Skeletal muscle tissue (tissue), 4 donors: Measurements from ENCODE around the gene DAPK1. TPM values are rescaled to one million over a fixed set of nuclear protein-coding genes. Genes with fewer than 3 reads are reported as not detected.
A peak's percentile ranks its signal among the peaks of the same experiment; 100 is the strongest.

Experiments used
- H3K27ac ChIP-seq: one replicate; pipeline ENCODE4 v1.7.0; 2013; ENCODE audit warnings: mild to moderate bottlenecking, low read depth, low read length, inconsistent platforms
- H3K27me3 ChIP-seq, 3 donors: one replicate each; pipeline ENCODE4 v1.7.0; 2013; ENCODE audit warnings: low read length in 3 of 3; ENCODE audit not compliant: control insufficient read depth in 3 of 3, insufficient read depth in 3 of 3
- H3K36me3 ChIP-seq, 3 donors: one replicate each; pipeline ENCODE4 v1.7.0; 2013; ENCODE audit warnings: low read length in 3 of 3; ENCODE audit not compliant: control insufficient read depth in 3 of 3, insufficient read depth in 3 of 3
- H3K4me1 ChIP-seq, 3 donors: one replicate each; pipeline ENCODE4 v1.7.0; 2013; ENCODE audit warnings: low read length in 3 of 3, mild to moderate bottlenecking in 3 of 3; ENCODE audit not compliant: control insufficient read depth in 3 of 3, insufficient read depth in 3 of 3
- H3K4me3 ChIP-seq, 3 donors: one replicate each; pipeline ENCODE4 v1.7.0; 2013; ENCODE audit warnings: low read length in 3 of 3
- H3K9ac ChIP-seq, 3 donors: one replicate each; pipeline ENCODE4 v1.7.0; 2013; ENCODE audit warnings: low read length in 3 of 3, mild to moderate bottlenecking in 3 of 3, moderate library complexity in 2 of 3, low read depth in 1 of 3
- H3K9me3 ChIP-seq, 3 donors: one replicate each; pipeline ENCODE4 v1.7.0; 2013; ENCODE audit warnings: low read length in 3 of 3; ENCODE audit not compliant: control insufficient read depth in 3 of 3
- total RNA-seq: library from RNA; depleted of rRNA; stranded (reverse); fragments of >200 nt; gene quantifications from one replicate; pipeline ENCODE4 v1.2.3, GENCODE V29; 2014
- donor health status: Osteomylitis.

Gene DAPK1
- 18.8 TPM for total RNA-seq

GRCh38 chr9:87497604-87498045, at the start of gene DAPK1:
Gene DAPK1, plus strand, starts transcription at chr9:87497867. Its CDS starts 1,211 bp downstream, at chr9:87499078.
- Histone ChIP-seq H3K27ac (peak within 1 kb of the TSS; percentile 72), H3K4me1 (peaks cover 9 to 13% (median 10%) of the 10 kb centered on the region in 3 donors), H3K4me3 (peak within 1 kb of the TSS; percentile 71 to 78 (median 77)), H3K36me3 (no peaks in the 10 kb centered on the region), H3K27me3 (peaks cover 0 to 3% (median 0%) of the 10 kb centered on the region in 3 donors), H3K9ac (peak within 1 kb of the TSS; percentile 72 to 83 (median 80)), H3K9me3 (no peaks in the 10 kb centered on the region)

GRCh38 chr9:87451149-87451548, 46.5 kb upstream of the DAPK1 start:
- Histone ChIP-seq H3K4me3 (no peak overlapping the region), H3K27me3 (no peaks in the 10 kb centered on the region), H3K9me3 (no peaks in the 10 kb centered on the region), H3K4me1 (peaks cover 0 to 5% (median 0%) of the 10 kb centered on the region in 3 donors), H3K36me3 (no peaks in the 10 kb centered on the region), H3K9ac (no peak overlapping the region), H3K27ac (no peak overlapping the region)

DNA sequence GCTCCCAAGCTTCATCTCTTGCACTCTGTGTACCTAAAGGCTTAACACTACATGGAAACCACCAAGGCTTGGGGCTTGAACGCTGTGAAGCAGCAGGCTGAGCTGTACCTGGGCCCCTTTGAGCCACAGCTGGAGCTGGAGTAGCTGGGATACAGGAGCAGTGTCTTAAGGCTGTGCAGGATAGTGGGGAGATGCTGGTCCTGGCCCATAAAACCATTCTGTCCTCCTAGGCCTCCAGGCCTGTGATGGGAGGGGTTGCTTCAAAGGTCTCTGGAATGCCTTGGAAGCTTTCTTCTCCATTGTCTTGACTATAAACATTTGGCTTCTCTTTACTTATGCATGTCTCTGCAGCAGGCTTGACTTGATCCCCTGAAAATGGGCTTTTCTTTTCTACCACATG, 42.3 kb upstream of the DAPK1 start:
- H3K36me3 ChIP-seq = no peaks in the 10 kb centered on the region
- H3K27ac ChIP-seq = no peak overlapping the region
- H3K9ac ChIP-seq = no peak overlapping the region
- no peaks in the 10 kb centered on the region for H3K9me3 ChIP-seq
- H3K4me1 ChIP-seq = no peaks in the 10 kb centered on the region
- no peaks in the 10 kb centered on the region for H3K27me3 ChIP-seq
- H3K4me3 ChIP-seq = no peak overlapping the region

- H3K27ac ChIP-seq = no peak overlapping the region
- H3K4me1 ChIP-seq = no peaks in the 10 kb centered on the region
- no peak overlapping the region for H3K9ac ChIP-seq
- no peaks in the 10 kb centered on the region for H3K36me3 ChIP-seq
- no peak overlapping the region for H3K4me3 ChIP-seq
- no peaks in the 10 kb centered on the region for H3K27me3 ChIP-seq
- no peaks in the 10 kb centered on the region for H3K9me3 ChIP-seq
These were observed 36.4 kb upstream of the DAPK1 start for GRCh38 chr9:87461256-87461655.

- Histone ChIP-seq H3K9me3 (no peaks in the 10 kb centered on the region), H3K9ac (no peak overlapping the region), H3K27ac (peak overlapping the region; percentile 25), H3K36me3 (no peaks in the 10 kb centered on the region), H3K4me3 (no peak overlapping the region), H3K4me1 (no peaks in the 10 kb centered on the region), H3K27me3 (no peaks in the 10 kb centered on the region)
These were observed 33.3 kb upstream of the DAPK1 start for GRCh38 chr9:87464110-87464991.

- H3K9me3 ChIP-seq = no peaks in the 10 kb centered on the region
- H3K4me1 ChIP-seq = no peaks in the 10 kb centered on the region
- H3K36me3 ChIP-seq = no peaks in the 10 kb centered on the region
- no peaks in the 10 kb centered on the region for H3K27me3 ChIP-seq
- H3K27ac ChIP-seq = peak overlapping the region; percentile 12
- H3K9ac ChIP-seq = no peak overlapping the region
- H3K4me3 ChIP-seq = no peak overlapping the region
These were observed 32.7 kb upstream of the DAPK1 start for GRCh38 chr9:87464992-87465378.

DNA sequence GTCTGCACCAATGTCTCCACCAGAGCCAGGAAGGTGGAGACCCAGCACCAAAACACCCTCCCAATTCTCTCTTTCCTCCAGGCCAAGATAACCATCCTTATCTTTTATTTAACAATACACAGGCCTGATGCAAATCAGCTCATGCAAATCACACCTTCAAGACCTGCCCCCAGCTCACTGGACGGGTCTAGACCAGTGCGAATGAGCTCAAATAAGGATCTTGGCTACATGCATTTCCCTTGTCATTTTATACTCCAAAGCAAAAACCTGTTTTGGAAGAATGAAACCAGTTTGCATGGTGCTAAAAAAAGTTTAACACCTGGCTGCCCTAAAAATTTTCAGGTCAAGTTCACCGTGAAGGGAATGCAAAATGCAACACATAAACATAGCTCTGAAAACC, 31.9 kb upstream of the DAPK1 start:
- Histone ChIP-seq H3K27me3 (no peaks in the 10 kb centered on the region), H3K36me3 (no peaks in the 10 kb centered on the region), H3K9ac (no peak overlapping the region), H3K27ac (no peak overlapping the region), H3K4me3 (no peak overlapping the region), H3K9me3 (no peaks in the 10 kb centered on the region), H3K4me1 (no peaks in the 10 kb centered on the region)

- Histone ChIP-seq H3K9me3 (no peaks in the 10 kb centered on the region), H3K9ac (no peak overlapping the region), H3K27me3 (no peaks in the 10 kb centered on the region), H3K36me3 (no peaks in the 10 kb centered on the region), H3K27ac (no peak overlapping the region), H3K4me3 (no peak overlapping the region), H3K4me1 (no peaks in the 10 kb centered on the region)
These were observed 30.5 kb upstream of the DAPK1 start for GRCh38 chr9:87467187-87467586.

GRCh38 chr9:87469793-87470465, 27.7 kb upstream of the DAPK1 start:
- Histone ChIP-seq H3K4me1 (no peaks in the 10 kb centered on the region), H3K27me3 (no peaks in the 10 kb centered on the region), H3K27ac (no peak overlapping the region), H3K9me3 (no peaks in the 10 kb centered on the region), H3K9ac (no peak overlapping the region), H3K36me3 (no peaks in the 10 kb centered on the region), H3K4me3 (no peak overlapping the region)

DNA sequence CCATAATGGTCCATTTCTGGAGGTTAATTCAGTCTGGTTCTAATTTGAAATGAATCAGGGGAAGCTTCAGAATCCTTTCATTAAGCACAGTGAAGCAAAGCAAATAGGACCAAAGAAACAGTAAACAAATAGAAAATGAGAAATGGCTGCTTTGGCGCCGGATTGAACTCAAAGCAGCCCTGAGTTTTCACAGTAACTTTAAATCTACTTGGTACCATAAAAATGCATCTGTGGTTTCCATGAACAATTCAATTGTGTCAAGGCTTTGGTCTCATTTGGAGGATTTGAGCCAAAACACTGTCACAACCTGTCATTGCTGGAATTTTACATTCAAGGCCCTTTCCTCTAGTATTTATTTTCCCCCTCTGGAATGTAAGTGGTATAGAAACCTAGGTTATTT, 25.9 kb upstream of the DAPK1 start:
- Histone ChIP-seq H3K27ac (no peak overlapping the region), H3K4me1 (no peaks in the 10 kb centered on the region), H3K9me3 (no peaks in the 10 kb centered on the region), H3K27me3 (no peaks in the 10 kb centered on the region), H3K36me3 (no peaks in the 10 kb centered on the region), H3K4me3 (no peak overlapping the region), H3K9ac (no peak overlapping the region)
